HG02852 (cell line): ENCODE results near the gene KLHL34.

Source experiments
- ATAC-seq: cut with Tn5 transposase; IDR thresholded peaks from one replicate; pipeline ENCODE4 v1.9.1; 2021; ENCODE audit warnings: mild to moderate bottlenecking, moderate library complexity; ENCODE audit not compliant: unreplicated experiment

The KLHL34 gene

GRCh38 chrX:21656587-21657317 is 1.4 kb downstream of the KLHL34 start:
- ATAC-seq: no peak

- no peak for ATAC-seq
These were observed 2.1 kb downstream of the KLHL34 start for GRCh38 chrX:21655901-21656586.

- no peak for ATAC-seq
These were observed 12.2 kb downstream of the KLHL34 start for GRCh38 chrX:21645886-21646285.

- ATAC-seq: no peak
These were observed 12.7 kb downstream of the KLHL34 start for GRCh38 chrX:21645431-21645830.

- ATAC-seq: no peak
These were observed 18.4 kb downstream of the KLHL34 start for GRCh38 chrX:21639775-21640174.

GRCh38 chrX:21638311-21638710 is 19.8 kb downstream of the KLHL34 start:
- ATAC-seq: no peak

- ATAC-seq: no peak
These were observed 26.1 kb downstream of the KLHL34 start for GRCh38 chrX:21632027-21632426.

- no peak for ATAC-seq
These were observed 34.2 kb downstream of the KLHL34 start for GRCh38 chrX:21623778-21624501.

- ATAC-seq: no peak
These were observed 37.9 kb downstream of the KLHL34 start for GRCh38 chrX:21620234-21620633.

- ATAC-seq: no peak
These were observed 41.7 kb downstream of the KLHL34 start for GRCh38 chrX:21616386-21616785.

GRCh38 chrX:21612154-21612553 is 46.0 kb downstream of the KLHL34 start:
- no peak for ATAC-seq

GRCh38 chrX:21610168-21610567 is 48.0 kb downstream of the KLHL34 start:
- ATAC-seq: no peak

- ATAC-seq: no peak
These were observed 52.1 kb downstream of the KLHL34 start for GRCh38 chrX:21606002-21606401.
